Breast epithelium (tissue), 4 donors: ENCODE measurements around the gene ITPRIP. TPM values are rescaled to one million over a fixed set of nuclear protein-coding genes. Genes with fewer than 3 reads are reported as not detected.

ENCODE experiments used
- DNase-seq, 2 donors: peaks; one replicate each; pipeline ENCODE4 v3.0.0-alpha.2; 2019; ENCODE audit warnings: low spot score in 2 of 2
- H3K27ac ChIP-seq, 2 donors: fragments of 200-600 bp; sonication (generic) in 1 of 2; one replicate each; pipeline ENCODE4 v1.5.1; 2016 to 2019; ENCODE audit warnings: mild to moderate bottlenecking in 1 of 2
- H3K27me3 ChIP-seq, 2 donors: fragments of 200-600 bp; sonication (generic) in 1 of 2; one replicate each; pipeline versions ENCODE4 v1.5.1 to v1.6.0; 2017 to 2019; ENCODE audit warnings: control low read depth in 1 of 2, mild to moderate bottlenecking in 1 of 2
- H3K36me3 ChIP-seq: fragments of 200-600 bp; one replicate; pipeline ENCODE4 v1.5.1; 2019
- H3K4me1 ChIP-seq, 2 donors: fragments of 200-600 bp; sonication (generic); one replicate each; pipeline ENCODE4 v1.5.1; 2016 to 2019; ENCODE audit warnings: control low read depth in 1 of 2
- H3K4me3 ChIP-seq, 3 donors: fragments of 200-600 bp; sonication (generic); 1 replicate in 2 of 3; 2 replicates in 1 of 3; pipeline ENCODE4 v1.5.1; 2016 to 2019; ENCODE audit warnings: mild to moderate bottlenecking in 3 of 3, moderate library complexity in 2 of 3
- H3K9me3 ChIP-seq, 2 donors: fragments of 200-600 bp; sonication (generic) in 1 of 2; one replicate each; pipeline ENCODE4 v1.5.1; 2016 to 2019; ENCODE audit warnings: control low read depth in 1 of 2
- POLR2A ChIP-seq: fragments of 450-650 bp; IDR thresholded peaks from one replicate; pipeline ENCODE4 v1.6.1; 2016; ENCODE audit warnings: antibody characterized with exemption, mild to moderate bottlenecking, moderate library complexity
- POLR2AphosphoS5 ChIP-seq, 3 donors: sonication (generic); formaldehyde crosslinking; IDR thresholded peaks; one replicate each; pipeline ENCODE4 v1.6.1; 2017; ENCODE audit warnings: antibody characterized with exemption in 3 of 3
- intact Hi-C: fragments of 100-400 bp; cut with DNase I; formaldehyde crosslinking; loops from one replicate; pipeline ENCODE4 v1.15.1; 2023; ENCODE audit warnings: low total_unique reads
- total RNA-seq, 3 donors: library from RNA; depleted of rRNA; stranded (reverse); fragments of >200 nt; gene quantifications; one replicate each; pipeline ENCODE4 v1.1.0, GENCODE V29; 2016
- TF ChIP-seq, protein P1 (sequence below), 3 donors: fragments of 450-650 bp; IDR thresholded peaks; one replicate each; pipeline ENCODE4 v1.5.1; 2016 to 2017; ENCODE audit warnings: antibody characterized with exemption in 3 of 3, mild to moderate bottlenecking in 3 of 3, moderate library complexity in 3 of 3

ITPRIP gene, protein sequence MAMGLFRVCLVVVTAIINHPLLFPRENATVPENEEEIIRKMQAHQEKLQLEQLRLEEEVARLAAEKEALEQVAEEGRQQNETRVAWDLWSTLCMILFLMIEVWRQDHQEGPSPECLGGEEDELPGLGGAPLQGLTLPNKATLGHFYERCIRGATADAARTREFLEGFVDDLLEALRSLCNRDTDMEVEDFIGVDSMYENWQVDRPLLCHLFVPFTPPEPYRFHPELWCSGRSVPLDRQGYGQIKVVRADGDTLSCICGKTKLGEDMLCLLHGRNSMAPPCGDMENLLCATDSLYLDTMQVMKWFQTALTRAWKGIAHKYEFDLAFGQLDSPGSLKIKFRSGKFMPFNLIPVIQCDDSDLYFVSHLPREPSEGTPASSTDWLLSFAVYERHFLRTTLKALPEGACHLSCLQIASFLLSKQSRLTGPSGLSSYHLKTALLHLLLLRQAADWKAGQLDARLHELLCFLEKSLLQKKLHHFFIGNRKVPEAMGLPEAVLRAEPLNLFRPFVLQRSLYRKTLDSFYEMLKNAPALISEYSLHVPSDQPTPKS
- total RNA-seq, result 10 to 100 TPM; 12.0 to 35.4 (median 20.9) TPM

DNA sequence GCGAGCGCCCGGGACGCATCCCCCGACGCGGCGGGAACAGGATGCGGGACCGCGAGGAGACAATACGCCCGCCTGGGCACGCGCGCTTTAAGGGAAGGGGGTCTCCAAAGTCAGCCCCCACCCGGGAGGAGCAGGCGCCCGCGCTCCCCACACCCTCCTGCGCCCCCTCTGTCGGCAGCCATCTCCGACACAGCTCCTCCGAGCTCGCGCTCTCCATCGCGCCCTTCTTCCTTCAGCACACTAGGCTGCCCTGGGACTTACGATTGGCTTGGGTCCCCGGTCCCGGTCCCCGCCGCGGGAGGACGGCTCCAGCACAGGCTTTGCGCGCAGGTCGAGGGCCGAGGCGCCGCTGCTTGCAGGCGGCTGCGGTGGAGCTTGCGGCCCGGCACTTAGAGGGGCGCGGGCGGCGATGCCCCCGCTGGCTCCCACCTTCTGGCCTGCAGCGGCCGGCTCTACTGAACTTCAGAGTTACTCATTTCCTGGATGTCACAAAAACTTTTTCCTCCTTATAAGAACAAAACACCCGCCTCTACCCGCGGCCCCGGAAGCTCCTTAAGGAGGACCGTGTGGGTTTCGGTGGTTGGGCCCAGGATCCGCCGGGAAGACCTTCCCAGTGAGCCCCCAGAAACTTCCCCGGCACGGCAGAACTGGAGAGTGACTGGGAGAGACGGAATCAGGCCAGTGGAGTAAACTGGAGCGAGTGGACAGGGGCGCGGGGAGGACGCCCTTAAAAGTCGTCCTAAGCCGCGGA lies at the start of gene ITPRIP:
Gene ITPRIP, minus strand, starts transcription at position 481 of the 751 bp plus-strand sequence. CDS start 22,414 bp downstream, outside the sequence.
- DNase-seq, result peak in 1 of 2 donors; percentile 70
- no peaks in the 10 kb centered on the region for H3K36me3 ChIP-seq
- H3K9me3 ChIP-seq, result no peaks in the 10 kb centered on the region
- H3K27me3 ChIP-seq, result no peaks in the 10 kb centered on the region
- H3K27ac ChIP-seq, result peak within 1 kb of the TSS; percentile 91 to 92
- peak within 1 kb of the TSS; percentile 71 to 96 (median 90) for H3K4me3 ChIP-seq
- H3K4me1 ChIP-seq, result peaks cover 0 to 4% of the 10 kb centered on the region in 2 donors
- intact Hi-C loops, result no loop called here
- TF ChIP-seq POLR2A, result peak; percentile 11
- peak; percentile 30 to 71 (median 56) for TF ChIP-seq POLR2AphosphoS5 (IDR thresholded peaks at IDR 0.05)
- TF ChIP-seq, protein P1, sequence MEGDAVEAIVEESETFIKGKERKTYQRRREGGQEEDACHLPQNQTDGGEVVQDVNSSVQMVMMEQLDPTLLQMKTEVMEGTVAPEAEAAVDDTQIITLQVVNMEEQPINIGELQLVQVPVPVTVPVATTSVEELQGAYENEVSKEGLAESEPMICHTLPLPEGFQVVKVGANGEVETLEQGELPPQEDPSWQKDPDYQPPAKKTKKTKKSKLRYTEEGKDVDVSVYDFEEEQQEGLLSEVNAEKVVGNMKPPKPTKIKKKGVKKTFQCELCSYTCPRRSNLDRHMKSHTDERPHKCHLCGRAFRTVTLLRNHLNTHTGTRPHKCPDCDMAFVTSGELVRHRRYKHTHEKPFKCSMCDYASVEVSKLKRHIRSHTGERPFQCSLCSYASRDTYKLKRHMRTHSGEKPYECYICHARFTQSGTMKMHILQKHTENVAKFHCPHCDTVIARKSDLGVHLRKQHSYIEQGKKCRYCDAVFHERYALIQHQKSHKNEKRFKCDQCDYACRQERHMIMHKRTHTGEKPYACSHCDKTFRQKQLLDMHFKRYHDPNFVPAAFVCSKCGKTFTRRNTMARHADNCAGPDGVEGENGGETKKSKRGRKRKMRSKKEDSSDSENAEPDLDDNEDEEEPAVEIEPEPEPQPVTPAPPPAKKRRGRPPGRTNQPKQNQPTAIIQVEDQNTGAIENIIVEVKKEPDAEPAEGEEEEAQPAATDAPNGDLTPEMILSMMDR (IDR thresholded peaks at IDR 0.05), result no peak

DNA sequence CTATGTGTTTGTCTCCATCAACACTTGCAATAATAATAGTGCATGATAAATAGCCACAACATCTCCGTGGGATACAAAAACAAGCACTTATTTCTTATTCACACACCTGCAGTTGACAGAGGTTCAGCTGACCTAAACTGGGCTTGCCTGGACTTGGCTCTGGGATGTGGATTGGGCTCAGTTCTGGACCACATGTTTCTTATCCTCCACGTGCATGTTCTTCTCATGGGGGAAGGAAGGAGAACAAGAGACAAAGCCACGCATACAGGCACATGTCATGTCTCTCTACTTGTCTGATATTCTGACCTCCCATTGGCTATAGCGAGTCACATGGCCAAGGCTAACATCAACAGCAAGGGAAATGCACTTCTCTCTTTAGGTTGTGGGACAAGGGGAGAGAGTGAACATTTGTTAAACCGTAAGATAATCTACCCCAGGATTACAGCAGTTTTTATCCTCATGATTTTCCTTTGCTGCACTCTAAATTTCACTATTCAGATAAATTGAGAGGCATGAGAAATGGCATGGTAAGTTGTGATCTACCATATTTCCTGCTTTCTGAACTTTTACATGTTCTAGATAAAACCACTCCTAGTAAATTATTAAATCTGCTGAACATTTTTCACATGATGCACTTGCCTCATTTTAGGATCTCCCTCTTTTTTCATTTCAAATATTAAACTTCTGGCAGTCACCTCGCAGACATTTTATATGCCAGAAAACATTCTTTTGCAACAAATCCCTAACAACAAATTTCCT lies 49.0 kb upstream of the ITPRIP start:
- H3K9me3 ChIP-seq, result no peaks in the 10 kb centered on the region
- TF ChIP-seq, protein P1 (IDR thresholded peaks at IDR 0.05), result no peak
- TF ChIP-seq POLR2A (no peak), POLR2AphosphoS5 (IDR thresholded peaks at IDR 0.05) (no peak)
- intact Hi-C loops, result no loop called here
- H3K4me1 ChIP-seq, result no peaks in the 10 kb centered on the region
- no peak overlapping the region for H3K27ac ChIP-seq
- H3K27me3 ChIP-seq, result no peaks in the 10 kb centered on the region
- no peaks in the 10 kb centered on the region for H3K36me3 ChIP-seq
- H3K4me3 ChIP-seq, result no peak overlapping the region
- DNase-seq, result no peak

DNA sequence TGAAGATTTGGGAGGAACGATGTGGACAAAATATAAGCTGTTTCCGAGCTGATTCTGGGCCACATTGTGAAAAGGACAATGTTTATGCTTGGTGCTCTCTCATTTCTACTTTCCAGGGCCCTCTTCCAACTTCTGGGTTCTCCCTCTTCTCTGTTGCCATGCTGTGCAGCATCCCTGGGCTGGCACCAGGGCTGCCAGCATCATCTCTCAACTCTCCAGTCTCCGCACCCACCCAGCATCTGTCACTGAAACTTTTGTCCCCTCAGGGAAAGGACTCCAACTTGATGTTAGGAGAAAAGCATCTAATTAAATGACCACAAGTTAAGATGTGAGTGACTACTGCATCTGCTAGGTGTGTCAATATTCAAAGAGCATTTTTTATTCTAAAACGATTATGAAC lies 42.1 kb upstream of the ITPRIP start:
- Histone ChIP-seq H3K27ac (no peak overlapping the region), H3K9me3 (no peaks in the 10 kb centered on the region), H3K27me3 (no peaks in the 10 kb centered on the region), H3K36me3 (no peaks in the 10 kb centered on the region), H3K4me1 (no peaks in the 10 kb centered on the region), H3K4me3 (no peak overlapping the region)
- intact Hi-C loops, result no loop called here
- TF ChIP-seq POLR2AphosphoS5 (IDR thresholded peaks at IDR 0.05) (no peak), POLR2A (no peak)
- TF ChIP-seq, protein P1 (IDR thresholded peaks at IDR 0.05), result no peak
- DNase-seq, result no peak

DNA sequence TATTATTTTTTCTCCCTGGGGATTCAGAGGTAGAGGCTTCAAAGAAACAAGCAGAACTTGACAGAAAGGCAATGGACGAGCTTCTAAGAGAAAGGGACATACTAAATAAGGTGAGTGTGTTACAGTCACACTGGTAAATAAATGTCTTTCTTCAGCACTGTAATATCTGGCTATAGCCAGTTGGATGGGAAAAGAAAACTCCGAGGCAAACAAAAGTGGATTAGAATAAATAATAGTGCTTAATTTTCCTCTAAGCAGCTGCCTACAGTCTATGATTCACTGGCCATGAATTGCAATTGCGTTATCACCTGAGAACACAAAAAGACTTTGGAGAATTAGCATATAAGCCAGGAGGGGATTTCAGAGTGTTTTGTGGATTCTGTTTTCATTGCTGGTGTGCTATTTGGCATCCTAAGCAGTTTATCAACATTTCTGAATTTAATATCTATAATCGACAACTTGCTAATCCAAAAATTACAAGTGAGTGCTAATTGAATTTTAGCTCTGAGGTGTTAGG lies 38.6 kb upstream of the ITPRIP start:
- Histone ChIP-seq H3K27ac (no peak overlapping the region), H3K36me3 (no peaks in the 10 kb centered on the region), H3K27me3 (no peaks in the 10 kb centered on the region), H3K4me3 (no peak overlapping the region), H3K9me3 (peaks cover 0 to 3% of the 10 kb centered on the region in 2 donors), H3K4me1 (no peaks in the 10 kb centered on the region)
- no peak for DNase-seq
- intact Hi-C loops, result no loop called here
- TF ChIP-seq, protein P1 (IDR thresholded peaks at IDR 0.05), result no peak
- TF ChIP-seq POLR2A (no peak), POLR2AphosphoS5 (IDR thresholded peaks at IDR 0.05) (no peak)
